C4-2B (cell line): ENCODE data around the gene SOX18.

Experiments
- H3K27ac ChIP-seq: fragments of 450-650 bp; 2 replicates; pipeline ENCODE4 v1.5.1; 2017
- CTCF ChIP-seq: fragments of 450-650 bp; conservative IDR thresholded peaks from 2 replicates; pipeline ENCODE4 v1.5.1; 2017; ENCODE audit warnings: mild to moderate bottlenecking
- ZFX ChIP-seq: fragments of 450-650 bp; IDR thresholded peaks from 2 replicates; pipeline ENCODE4 v1.6.1; 2017

SOX18 gene

DNA sequence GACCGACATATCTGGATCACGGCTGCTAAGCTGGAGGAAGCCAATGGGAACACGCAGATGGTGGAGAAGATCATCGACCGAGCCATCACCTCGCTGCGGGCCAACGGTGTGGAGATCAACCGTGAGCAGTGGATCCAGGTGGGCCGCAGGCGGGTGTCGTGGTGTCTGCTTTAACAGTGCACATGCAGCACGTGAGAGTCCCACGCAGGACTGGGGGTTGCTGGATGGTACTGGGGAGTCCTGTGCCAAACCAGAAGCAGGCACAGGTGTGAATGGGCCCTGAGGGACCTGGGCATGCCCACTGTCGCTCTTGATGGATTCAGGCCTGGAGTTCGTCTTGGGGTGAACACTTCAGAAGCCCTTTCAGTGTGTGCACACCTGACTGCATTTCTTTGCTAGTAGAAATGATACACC is 38.1 kb downstream of the SOX18 start:
- TF ChIP-seq ZFX (no peak), CTCF (no peak)
- H3K27ac ChIP-seq: no peak overlapping the region

GRCh38 chr20:64010711-64011237 is 38.7 kb downstream of the SOX18 start:
- no peak overlapping the region for H3K27ac ChIP-seq
- no peak for TF ChIP-seq CTCF
- TF ChIP-seq ZFX: no peak

GRCh38 chr20:64009811-64010387 is 39.5 kb downstream of the SOX18 start:
- TF ChIP-seq ZFX: no peak
- TF ChIP-seq CTCF: no peak
- H3K27ac ChIP-seq: no peak overlapping the region

DNA sequence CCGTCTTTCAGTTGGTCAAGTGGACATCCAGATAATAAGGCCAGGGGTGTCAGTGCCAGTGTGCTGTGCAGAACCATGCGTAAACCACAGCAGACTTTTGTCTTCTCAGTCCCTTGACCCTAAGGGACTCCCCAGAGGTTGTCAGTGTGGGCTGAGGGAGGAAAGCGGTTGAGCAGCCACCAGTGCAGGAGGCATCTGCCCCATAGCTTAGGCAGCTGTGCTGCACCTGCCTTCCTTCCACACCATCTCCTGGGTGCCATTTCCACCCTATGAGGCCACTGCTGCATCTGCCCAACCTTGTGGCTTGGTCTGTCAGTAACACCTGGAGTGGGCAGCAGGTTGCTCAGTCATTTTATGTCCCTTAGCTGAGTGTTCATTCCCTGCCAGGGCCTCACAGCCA is 42.5 kb downstream of the SOX18 start:
- TF ChIP-seq CTCF (no peak), ZFX (no peak)
- H3K27ac ChIP-seq: no peak overlapping the region

DNA sequence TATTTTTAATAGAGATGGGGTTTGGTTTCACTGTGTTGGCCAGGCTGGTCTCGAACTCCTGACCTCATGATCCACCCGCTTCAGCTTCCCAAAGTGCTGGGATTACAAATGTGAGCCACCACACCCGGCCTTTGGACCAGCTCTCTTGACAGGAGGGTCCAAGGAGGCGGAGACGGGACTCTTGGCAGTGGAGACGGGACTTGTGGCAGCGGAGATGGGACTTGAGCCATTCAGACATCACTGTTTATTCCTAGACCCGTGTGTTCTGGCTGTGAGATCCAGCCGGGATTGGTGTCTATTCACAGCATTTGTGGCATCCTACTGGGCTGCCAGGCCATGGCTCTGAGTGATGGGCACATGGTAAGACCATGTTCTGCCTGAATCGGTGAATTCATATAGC is 42.9 kb downstream of the SOX18 start:
- no peak for TF ChIP-seq CTCF
- TF ChIP-seq ZFX: no peak
- no peak overlapping the region for H3K27ac ChIP-seq

GRCh38 chr20:64005394-64005793 is 44.0 kb downstream of the SOX18 start:
- H3K27ac ChIP-seq: no peak overlapping the region
- no peak for TF ChIP-seq ZFX
- TF ChIP-seq CTCF: no peak

- no peak overlapping the region for H3K27ac ChIP-seq
- TF ChIP-seq ZFX: no peak
- no peak for TF ChIP-seq CTCF
Observed at GRCh38 chr20:64003960-64004725, 45.3 kb downstream of the SOX18 start.
